Spleen (tissue), 11 donors: ENCODE measurements around the gene PAX5. TPM values are rescaled to one million over a fixed set of nuclear protein-coding genes. Genes with fewer than 3 reads are reported as not detected.

Source experiments
- DNase-seq: peaks from one replicate; pipeline ENCODE4 v3.0.0-alpha.2; 2020
- H3K27ac ChIP-seq, 8 donors: fragments of 200-600 bp; sonication (generic) in 7 of 8; 1 replicate in 4 of 8; 2 replicates in 4 of 8; pipeline versions ENCODE4 v1.5.0 to v1.8.0; 2016 to 2021; ENCODE audit warnings: inconsistent platforms in 4 of 8, mild to moderate bottlenecking in 4 of 8, moderate library complexity in 1 of 8
- H3K27me3 ChIP-seq, 7 donors: fragments of 200-600 bp; sonication (generic) in 6 of 7; replicated peaks in 1 of 7; 1 replicate in 4 of 7; 2 replicates in 3 of 7; pipeline versions ENCODE4 v1.5.0 to v1.8.0; 2016 to 2021; ENCODE audit warnings: inconsistent platforms in 3 of 7, mild to moderate bottlenecking in 1 of 7
- H3K36me3 ChIP-seq, 6 donors: fragments of 200-600 bp; sonication (generic) in 5 of 6; 1 replicate in 4 of 6; 2 replicates in 2 of 6; pipeline versions ENCODE4 v1.5.0 to v1.8.0; 2016 to 2021; ENCODE audit warnings: inconsistent platforms in 2 of 6
- H3K4me1 ChIP-seq, 6 donors: fragments of 200-600 bp; sonication (generic) in 5 of 6; 1 replicate in 3 of 6; 2 replicates in 3 of 6; pipeline versions ENCODE4 v1.5.0 to v1.8.0; 2016 to 2021; ENCODE audit warnings: inconsistent platforms in 3 of 6
- H3K4me3 ChIP-seq, 8 donors: fragments of 200-600 bp; sonication (generic) in 7 of 8; 1 replicate in 4 of 8; 2 replicates in 4 of 8; pipeline versions ENCODE4 v1.5.0 to v1.8.0; 2016 to 2021; ENCODE audit warnings: inconsistent platforms in 4 of 8, mild to moderate bottlenecking in 4 of 8, moderate library complexity in 2 of 8
- H3K9me3 ChIP-seq, 8 donors: fragments of 200-600 bp; sonication (generic) in 7 of 8; 1 replicate in 4 of 8; 2 replicates in 4 of 8; pipeline versions ENCODE4 v1.5.0 to v1.8.0; 2016 to 2021; ENCODE audit warnings: inconsistent platforms in 4 of 8
- POLR2A ChIP-seq, 3 donors: fragments of 450-650 bp; IDR thresholded peaks; one replicate each; pipeline ENCODE4 v1.5.1; 2017; ENCODE audit warnings: antibody characterized with exemption in 3 of 3, mild to moderate bottlenecking in 1 of 3
- POLR2AphosphoS5 ChIP-seq, 3 donors: sonication (generic); formaldehyde crosslinking; IDR thresholded peaks; one replicate each; pipeline ENCODE4 v1.5.1; 2017; ENCODE audit warnings: antibody characterized with exemption in 3 of 3
- WGBS, 5 donors: extraction: QIAGEN DNeasy Blood & Tissue Kit in 3 of 5; methylation state at CpG; one replicate each; pipeline versions ENCODE4 v1.1.5 to v1.1.7; 2013 to 2018; 5-methylcytosine and 5-hydroxymethylcytosine counted together
- intact Hi-C: fragments of 100-400 bp; cut with DNase I; formaldehyde crosslinking; loops from one replicate; pipeline ENCODE4 v1.15.0; 2023; ENCODE audit warnings: low total_unique reads
- polyA plus RNA-seq, 3 donors: library from polyadenylated mRNA; stranded (reverse); fragments of 200-250 nt; gene quantifications; one replicate each; pipeline ENCODE4 v1.2.1, GENCODE V29; 2013
- total RNA-seq, 7 donors: library from RNA; depleted of rRNA in 3 of 7; stranded (reverse); fragments of >200 nt in 3 of 7; fragmentation: NEBNext Ultra II Directional in 4 of 7; extraction: Animal tissue kit (Norgen Biotek cat#: 25700) in 4 of 7; gene quantifications; one replicate each; pipeline versions ENCODE4 v1.1.0 to v1.2.1, GENCODE V29; 2016 to 2021
- TF ChIP-seq, protein P1 (sequence below), 11 experiments: fragments of 200-600 bp in 7 of 11; fragments of 450-650 bp in 4 of 11; sonication (generic) in 4 of 11; IDR thresholded peaks in 8 of 11; conservative IDR thresholded peaks in 3 of 11; 1 replicate in 7 of 11; 2 replicates in 4 of 11; pipeline versions ENCODE4 v1.4.0 to v1.8.0; 2016 to 2021; ENCODE audit warnings: antibody characterized with exemption in 11 of 11, inconsistent platforms in 4 of 11, mild to moderate bottlenecking in 1 of 11
- donor health status: healthy with polysubstance abuse.
- donor health status: DM: no; HTN: no; CAD: no; lungs with moderate emphysema.
- donor health status: DM: no; HTN: no; CAD: no.
- donor health status: Bipolar disorder and iron deficiency.
- donor health status: healthy.
- donor health status: DM: no; HTN: no; CAD: no.
- donor health status: DM: yes; HTN: yes; CAD: no.

PAX5 gene
- total and polyA plus RNA-seq, 10 donors = 15.9 to 120 (median 53.0) TPM

DNA sequence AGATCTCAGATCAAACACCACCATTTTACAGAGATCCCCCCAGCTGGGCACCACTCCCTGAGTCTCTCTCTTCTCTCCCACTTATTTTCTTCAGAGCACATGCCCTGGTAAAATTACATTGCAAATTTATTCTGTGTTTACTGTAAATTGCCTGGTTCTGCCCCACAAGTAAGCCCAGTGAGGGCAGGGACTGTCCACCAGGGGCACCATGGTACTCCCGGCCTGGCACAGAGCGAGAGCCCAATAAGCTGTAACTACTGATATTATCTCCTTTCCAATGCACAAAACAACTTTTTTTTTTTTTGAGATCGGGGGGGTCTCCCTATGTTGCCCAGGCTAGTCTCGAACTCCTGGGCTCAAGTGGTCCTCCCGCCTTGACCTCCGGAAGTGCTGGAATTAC is 123.0 kb downstream of the PAX5 start:
- Histone ChIP-seq H3K9me3 (peaks cover 0 to 4% (median 0%) of the 10 kb centered on the region in 8 donors), H3K4me3 (no peak overlapping the region), H3K27ac (no peak overlapping the region), H3K27me3 (peaks cover 0 to 52% (median 0%) of the 10 kb centered on the region in 7 donors), H3K36me3 (peaks cover 0 to 39% (median 0%) of the 10 kb centered on the region in 6 donors), H3K4me1 (no peaks in the 10 kb centered on the region)
- whole genome bisulfite sequencing, 5 donors = 71 to 95% (median 75%) methylated on average over 6 of the region's 6 CpGs
- no peak for DNase-seq
- intact Hi-C loops = no loop called here
- TF ChIP-seq POLR2AphosphoS5 (IDR thresholded peaks at IDR 0.05) (no peak), POLR2A (IDR thresholded peaks at IDR 0.05) (no peak)
- TF ChIP-seq, protein P1, sequence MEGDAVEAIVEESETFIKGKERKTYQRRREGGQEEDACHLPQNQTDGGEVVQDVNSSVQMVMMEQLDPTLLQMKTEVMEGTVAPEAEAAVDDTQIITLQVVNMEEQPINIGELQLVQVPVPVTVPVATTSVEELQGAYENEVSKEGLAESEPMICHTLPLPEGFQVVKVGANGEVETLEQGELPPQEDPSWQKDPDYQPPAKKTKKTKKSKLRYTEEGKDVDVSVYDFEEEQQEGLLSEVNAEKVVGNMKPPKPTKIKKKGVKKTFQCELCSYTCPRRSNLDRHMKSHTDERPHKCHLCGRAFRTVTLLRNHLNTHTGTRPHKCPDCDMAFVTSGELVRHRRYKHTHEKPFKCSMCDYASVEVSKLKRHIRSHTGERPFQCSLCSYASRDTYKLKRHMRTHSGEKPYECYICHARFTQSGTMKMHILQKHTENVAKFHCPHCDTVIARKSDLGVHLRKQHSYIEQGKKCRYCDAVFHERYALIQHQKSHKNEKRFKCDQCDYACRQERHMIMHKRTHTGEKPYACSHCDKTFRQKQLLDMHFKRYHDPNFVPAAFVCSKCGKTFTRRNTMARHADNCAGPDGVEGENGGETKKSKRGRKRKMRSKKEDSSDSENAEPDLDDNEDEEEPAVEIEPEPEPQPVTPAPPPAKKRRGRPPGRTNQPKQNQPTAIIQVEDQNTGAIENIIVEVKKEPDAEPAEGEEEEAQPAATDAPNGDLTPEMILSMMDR (IDR thresholded peaks at IDR 0.05 in 8 of 11, conservative IDR thresholded peaks at IDR 0.05 in 3 of 11) = no peak

DNA sequence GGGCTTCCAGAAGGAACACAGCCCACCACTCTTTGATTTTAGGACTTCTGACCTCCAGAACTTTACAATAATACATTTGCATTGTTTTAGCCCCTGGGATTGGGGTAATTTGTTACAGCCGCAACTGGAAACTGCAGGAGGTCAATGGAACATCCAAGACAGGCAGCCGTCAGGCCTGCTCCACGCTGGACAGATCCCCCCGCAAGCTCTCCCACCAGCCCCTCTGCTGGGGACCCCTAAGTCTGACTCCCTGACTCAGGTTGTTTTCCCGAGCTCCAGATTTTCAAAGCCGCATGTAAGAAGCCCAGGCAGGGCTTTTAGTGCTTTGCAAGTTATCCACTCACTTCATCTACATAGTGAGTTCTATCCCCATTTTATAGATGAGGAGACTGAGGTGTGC is 127.6 kb downstream of the PAX5 start:
- intact Hi-C loops = no loop called here
- Histone ChIP-seq H3K4me3 (no peak overlapping the region), H3K36me3 (peaks cover 0 to 53% (median 0%) of the 10 kb centered on the region in 6 donors), H3K9me3 (no peaks in the 10 kb centered on the region), H3K4me1 (peaks cover 0 to 3% (median 0%) of the 10 kb centered on the region in 6 donors), H3K27ac (no peak overlapping the region), H3K27me3 (peaks cover 0 to 34% (median 0%) of the 10 kb centered on the region in 7 donors)
- DNase-seq = no peak
- no peak for TF ChIP-seq POLR2AphosphoS5 (IDR thresholded peaks at IDR 0.05)
- TF ChIP-seq, protein P1 (IDR thresholded peaks at IDR 0.05 in 8 of 11, conservative IDR thresholded peaks at IDR 0.05 in 3 of 11) = no peak
- TF ChIP-seq POLR2A (IDR thresholded peaks at IDR 0.05) = no peak
- 71 to 93% (median 77%) methylated on average over 6 of the region's 6 CpGs for WGBS, 5 donors

DNA sequence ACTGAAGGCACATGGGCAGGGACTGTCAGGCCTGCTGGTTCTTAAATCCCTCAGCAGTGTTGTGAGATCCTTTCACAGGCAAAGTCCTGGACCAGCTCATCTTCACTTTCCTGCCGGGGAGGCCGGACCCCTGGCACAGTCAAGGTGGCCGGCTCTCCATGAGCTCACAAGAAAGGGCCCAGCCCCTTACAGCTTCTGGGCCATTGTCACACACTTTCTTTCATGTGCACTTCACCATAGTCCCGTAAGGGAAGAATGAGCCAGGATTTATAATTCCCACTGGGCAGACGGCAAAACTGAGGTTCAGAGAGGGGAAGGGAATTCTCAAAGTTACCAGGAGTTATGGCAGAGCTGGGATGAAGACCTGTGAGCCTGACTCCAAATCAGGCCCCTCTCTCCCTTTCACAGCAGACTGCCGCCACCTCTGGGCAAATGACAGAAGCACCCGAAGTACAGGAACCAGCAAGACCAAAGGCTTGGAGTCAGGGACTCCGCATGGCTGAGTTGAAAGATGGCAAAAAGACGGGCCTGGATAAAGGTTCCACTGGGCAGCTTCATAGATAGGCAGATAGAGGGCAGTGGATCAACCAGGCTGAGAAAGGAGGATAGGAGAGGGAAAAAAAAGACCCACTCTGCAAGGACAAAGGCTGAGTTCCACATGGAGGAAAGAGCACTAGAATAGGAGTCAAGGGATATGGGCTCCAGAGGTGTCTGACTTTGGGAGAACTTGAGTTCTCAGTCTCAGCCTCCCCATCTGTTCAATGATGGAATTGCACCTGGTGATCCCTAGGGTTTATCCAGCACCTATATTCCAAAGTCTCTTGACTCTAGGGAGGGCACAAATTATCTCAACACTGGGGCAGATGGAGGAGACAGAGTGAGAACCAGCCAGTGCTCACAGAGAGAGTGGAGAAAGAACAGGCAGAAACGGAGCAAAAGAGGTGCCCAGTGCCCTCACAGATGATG is 128.7 kb downstream of the PAX5 start:
- no peak for TF ChIP-seq POLR2AphosphoS5 (IDR thresholded peaks at IDR 0.05)
- TF ChIP-seq, protein P1 (IDR thresholded peaks at IDR 0.05 in 8 of 11, conservative IDR thresholded peaks at IDR 0.05 in 3 of 11) = no peak
- TF ChIP-seq POLR2A (IDR thresholded peaks at IDR 0.05) = no peak
- intact Hi-C loops = no loop called here
- 78 to 87% (median 80%) methylated on average over 10 of the region's 10 CpGs for WGBS, 5 donors
- DNase-seq = no peak
- peaks cover 0 to 3% (median 0%) of the 10 kb centered on the region in 6 donors for H3K4me1 ChIP-seq
- H3K27ac ChIP-seq = no peak overlapping the region
- peaks cover 0 to 25% (median 0%) of the 10 kb centered on the region in 7 donors for H3K27me3 ChIP-seq
- no peak overlapping the region for H3K4me3 ChIP-seq
- no peaks in the 10 kb centered on the region for H3K9me3 ChIP-seq
- H3K36me3 ChIP-seq = peaks cover 0 to 64% (median 0%) of the 10 kb centered on the region in 6 donors
